ENCODE data around the gene ALG5.

The ALG5 gene

DNA sequence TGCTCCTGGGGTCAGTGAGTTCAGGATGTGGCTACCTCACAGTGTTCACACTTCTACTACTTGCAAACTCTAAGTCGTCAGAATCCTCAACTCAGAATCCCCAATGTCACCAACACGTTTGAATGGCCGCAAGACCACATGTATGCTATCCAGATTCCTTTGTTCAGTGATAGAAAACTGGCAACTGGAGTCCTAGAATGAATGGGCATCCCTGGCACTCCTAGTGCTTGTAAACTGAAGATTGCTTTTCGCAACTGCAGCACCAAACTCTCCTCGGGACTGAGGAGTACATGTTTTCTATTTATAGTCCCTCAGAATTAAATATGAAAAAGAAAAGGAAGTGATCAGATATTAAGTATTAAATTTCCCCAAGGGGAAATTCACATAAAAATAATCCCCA lies 84.0 kb downstream of the ALG5 start:
- DNase-seq, result no peak

DNA sequence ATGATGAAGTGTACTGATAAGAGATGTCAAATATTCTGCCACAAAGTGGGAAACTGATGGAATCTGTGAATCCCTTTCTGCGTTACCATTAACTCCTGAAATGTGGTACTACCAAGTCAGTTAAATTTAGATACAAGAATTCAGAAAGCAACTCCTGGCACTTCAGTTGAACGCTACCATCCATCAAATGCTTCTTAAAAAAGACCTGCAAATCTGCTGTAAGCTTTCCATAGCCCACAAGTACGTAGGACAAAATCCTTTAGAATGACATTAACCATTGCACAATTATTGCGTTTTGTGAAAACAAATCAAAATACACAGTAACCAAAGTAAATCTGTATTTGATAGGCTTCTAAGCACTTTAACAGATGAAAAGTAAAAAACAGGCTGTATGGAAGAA lies 84.5 kb downstream of the ALG5 start:
- DNase-seq, result no peak

DNA sequence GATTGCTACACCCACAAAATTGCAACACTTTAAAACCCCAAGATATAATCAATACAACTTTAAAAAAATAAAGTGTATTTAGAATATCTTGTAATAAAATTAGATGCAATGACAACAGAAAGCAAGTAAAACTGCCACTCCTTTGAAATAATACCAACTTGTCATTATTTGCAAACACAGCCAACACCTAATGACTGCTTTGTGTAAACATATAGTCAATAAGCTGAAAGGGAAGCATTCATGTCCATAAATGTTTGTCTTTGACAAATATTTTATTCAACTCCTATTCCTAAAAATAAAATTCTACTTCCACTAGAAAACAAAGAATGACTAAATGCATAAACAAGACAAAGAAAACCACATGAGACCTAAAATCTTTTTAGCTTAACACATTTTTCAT lies 85.7 kb downstream of the ALG5 start:
- DNase-seq, result no peak

DNA sequence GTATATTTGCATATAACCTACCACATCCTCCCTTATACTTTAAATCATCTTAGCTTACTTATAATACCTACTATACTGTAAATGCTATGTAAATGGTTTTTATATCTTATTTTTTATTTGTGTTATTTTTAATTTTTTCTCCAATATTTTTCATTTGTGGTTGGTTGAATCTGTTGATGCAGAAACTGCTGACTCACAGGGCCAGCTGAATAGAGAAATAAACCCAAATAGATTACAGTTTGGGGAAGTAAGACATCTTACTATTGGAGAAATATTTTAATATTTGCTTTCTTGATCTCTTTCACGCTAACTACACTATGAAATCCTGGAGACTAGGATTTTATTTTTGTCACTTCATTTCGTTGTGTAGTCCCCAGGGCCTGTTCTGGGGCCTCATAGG lies 86.2 kb downstream of the ALG5 start:
- DNase-seq, result no peak

DNA sequence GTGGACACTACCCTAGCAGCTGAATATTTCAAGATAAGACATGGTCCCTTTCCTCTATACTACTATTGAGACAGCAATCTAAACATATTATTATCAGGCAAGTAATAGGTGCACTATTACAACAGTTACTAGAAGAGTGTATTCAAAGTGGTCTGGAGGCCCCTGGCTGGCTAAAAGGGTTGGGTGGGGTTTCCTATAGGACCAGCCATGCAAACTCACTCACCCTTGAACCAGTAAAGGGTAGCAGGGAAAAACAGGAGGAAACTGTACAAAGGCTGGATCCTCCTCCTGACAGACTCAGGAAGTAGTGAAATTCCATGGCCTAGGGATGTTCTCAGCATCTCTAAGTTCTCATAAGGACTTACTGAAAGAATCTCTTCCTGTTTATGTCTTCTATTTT lies 86.8 kb downstream of the ALG5 start:
- no peak for DNase-seq

DNA sequence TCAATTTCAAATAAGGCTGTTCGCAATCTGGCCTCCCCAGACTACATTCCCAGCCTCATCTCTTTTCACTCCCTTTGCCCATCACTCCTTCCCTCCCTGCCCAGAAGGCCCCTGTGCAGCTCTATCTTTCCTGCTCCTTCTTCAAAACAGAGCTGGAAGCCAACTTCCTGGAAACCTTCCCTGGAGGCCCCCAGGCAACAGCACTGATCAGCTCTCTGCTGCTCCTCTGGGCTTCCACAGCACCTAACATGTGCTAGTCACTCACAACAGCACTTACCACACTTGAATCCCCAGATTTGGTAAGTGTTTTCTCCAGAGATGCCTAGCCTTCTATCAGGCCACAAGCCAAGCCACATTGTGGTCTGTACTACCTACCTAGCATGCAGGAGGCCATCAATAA lies 88.6 kb downstream of the ALG5 start:
- DNase-seq, result no peak

DNA sequence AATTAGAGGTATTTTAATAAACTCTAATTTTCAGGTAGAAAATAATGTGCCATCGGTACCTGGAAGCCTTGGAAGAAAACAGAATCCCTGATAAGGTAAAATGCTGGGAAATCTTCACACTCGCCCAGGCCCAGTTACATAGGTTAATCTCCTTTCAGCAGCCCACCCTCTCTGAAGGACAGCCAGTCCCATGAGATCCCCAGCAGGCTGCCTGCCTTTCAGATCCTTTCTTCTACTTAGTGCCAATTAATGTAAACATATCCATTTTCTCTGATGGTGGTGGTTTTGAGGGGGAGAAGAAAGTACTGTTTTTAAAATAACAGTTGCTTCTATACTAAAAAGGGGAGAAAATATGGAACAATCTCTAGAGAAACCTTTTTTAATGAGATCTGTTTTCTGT lies 91.3 kb downstream of the ALG5 start:
- DNase-seq, result no peak

DNA sequence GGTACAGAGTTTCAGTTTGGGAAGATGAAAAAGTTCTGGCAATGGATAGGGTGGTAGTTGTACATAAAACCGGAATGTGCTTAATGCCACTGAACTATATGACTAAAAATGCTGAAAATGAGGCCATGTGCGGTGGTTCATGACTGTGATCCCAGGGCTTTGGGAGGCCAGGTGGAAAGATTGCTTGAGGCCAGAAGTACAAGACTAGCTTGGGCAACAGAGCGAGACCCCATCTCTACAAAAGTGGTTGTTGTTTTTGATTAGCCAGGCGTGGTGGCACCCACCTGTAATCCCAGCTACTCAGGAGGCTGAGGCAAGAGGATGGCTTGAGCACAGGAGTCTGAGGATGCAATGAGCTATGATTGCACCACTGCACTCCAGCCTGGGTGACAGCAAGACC lies 91.9 kb downstream of the ALG5 start:
- DNase-seq, result no peak

DNA sequence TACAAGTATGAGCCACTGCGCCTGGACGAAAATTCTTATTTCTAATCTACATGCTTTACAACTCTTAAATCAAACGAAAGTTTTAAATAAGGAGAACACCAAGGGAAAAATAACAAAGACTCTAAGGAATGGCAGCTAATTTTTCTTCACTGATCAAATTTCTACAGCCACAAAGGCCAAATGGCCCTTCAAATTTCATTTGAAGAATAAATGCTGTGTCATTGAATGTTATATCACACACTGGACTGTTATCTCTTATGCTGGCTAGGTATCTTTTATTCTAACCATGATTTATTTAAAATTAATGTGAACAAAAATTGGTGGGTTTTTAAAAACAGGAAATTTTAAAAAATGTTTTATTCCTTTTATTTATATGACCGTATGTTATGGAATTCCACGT lies 93.2 kb downstream of the ALG5 start:
- DNase-seq, result no peak

DNA sequence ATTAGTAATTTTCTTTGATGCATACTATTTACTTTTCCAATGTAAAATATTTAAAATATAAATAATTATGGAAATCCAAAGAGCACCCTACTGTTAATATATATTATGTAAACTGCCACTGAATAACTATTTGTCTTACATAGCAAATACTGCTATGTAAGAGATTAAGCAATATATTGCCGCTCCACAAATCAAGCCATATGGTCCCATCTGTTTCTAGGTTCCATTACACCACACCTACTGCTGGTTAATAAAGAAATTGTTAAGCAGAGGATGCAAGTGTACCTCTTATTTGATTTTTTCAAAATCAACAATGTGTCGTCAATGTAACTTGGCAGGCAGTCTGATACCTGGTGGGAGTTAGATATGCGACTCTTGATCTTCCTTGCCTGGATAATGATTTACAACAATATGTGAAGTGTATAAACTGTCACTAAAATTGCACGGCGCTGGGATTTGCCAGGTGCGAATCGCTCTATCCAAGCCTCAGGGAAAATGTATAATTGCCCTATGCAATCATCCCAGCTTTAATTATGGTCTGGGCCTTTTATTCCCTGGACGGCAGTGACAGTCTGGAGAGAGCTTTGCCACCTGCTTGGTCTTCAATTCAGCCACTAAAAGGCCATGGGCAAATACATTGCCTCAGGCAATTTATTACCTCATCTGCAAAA lies 95.1 kb downstream of the ALG5 start:
- no peak for DNase-seq

All from activated naive CD4-positive, alpha-beta T cell (primary cell).